ENCODE measurements around the gene GOLGA6L7.
"Not testable (repeated sequence)": the region's sequence is repeated elsewhere in the genome, so short reads cannot be mapped to it uniquely, and the experiment has no call there.

The GOLGA6L7 gene

DNA sequence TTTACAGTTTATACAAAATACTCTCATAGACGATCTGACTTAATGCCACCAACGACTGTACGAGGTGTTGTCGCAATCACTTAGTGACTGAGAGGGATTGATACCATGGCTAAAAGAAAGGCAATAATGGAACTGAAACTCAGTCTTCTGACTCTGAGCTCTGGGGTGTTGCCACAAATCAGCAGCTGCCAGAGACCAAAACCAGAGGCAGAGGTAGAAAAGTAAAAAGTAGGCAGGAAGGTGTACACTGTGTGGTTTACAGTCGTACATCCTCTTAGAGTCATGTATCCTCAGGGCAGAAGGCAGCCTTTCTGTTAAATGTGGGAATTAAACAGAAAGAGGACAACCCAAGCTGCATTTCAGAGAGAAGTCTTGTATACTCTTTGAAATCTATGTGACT is 1.2 kb downstream of the GOLGA6L7 start:
- H3K23ac ChIP-seq (ENCODE audit: low read length); H3K4me1 ChIP-seq (ENCODE audit: control insufficient read depth, low read depth, low read length); H3K56ac ChIP-seq (ENCODE audit: low read length); H3K4me3 ChIP-seq (ENCODE audit: low read length); H2BK15ac ChIP-seq (replicated peaks; ENCODE audit: low read depth); H3K4me2 ChIP-seq (ENCODE audit: low read length); H2AK5ac ChIP-seq (ENCODE audit: low read length); H3K18ac ChIP-seq (ENCODE audit: low read length); H3K27ac ChIP-seq (ENCODE audit: low read depth, low read length); DNase-seq; H3K27me3 ChIP-seq (ENCODE audit: insufficient read depth, low read length, poor library complexity); H2BK120ac ChIP-seq (ENCODE audit: low read depth, low read length); H2BK5ac ChIP-seq (ENCODE audit: low read length); H3K79me1 ChIP-seq (ENCODE audit: low read length); H3K4ac ChIP-seq (ENCODE audit: low read depth, low read length); H4K8ac ChIP-seq (ENCODE audit: low read depth, low read length); H3K36me3 ChIP-seq (ENCODE audit: control insufficient read depth, insufficient read depth, low read length); H3K79me2 ChIP-seq (ENCODE audit: control insufficient read depth, insufficient read depth, low read length); H4K5ac ChIP-seq (ENCODE audit: low read length); H3K9ac ChIP-seq (ENCODE audit: low read length): not testable (repeated sequence)
- no CpG with 5 or more reads among the region's 5 CpGs for WGBS (ENCODE audit: extremely low coverage, insufficient coverage, low lambda C conversion rate)

DNA sequence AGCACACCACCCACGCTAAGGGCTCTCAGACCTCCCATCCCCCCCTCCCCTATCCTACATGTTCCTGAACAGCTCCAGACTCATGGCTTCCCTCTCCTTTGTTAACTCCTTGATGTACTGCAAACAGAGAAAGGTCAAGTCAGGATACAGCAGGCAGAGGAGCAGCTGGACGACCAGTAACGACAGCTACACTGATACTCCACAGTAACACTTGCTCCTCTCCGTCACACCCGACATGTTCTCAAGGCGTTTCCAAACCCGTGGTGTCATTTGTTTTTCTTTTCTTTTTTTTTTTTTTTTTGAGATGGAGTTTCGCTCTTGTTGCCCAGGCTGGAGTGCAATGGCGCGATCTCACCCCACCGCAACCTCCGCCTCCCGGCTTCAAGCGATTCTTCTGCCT is 4.3 kb downstream of the GOLGA6L7 start:
- not testable (repeated sequence) for DNase-seq; H3K79me1 ChIP-seq (ENCODE audit: low read length); H3K4me1 ChIP-seq (ENCODE audit: control insufficient read depth, low read depth, low read length); H3K4ac ChIP-seq (ENCODE audit: low read depth, low read length); H2AK5ac ChIP-seq (ENCODE audit: low read length); H3K4me3 ChIP-seq (ENCODE audit: low read length); H2BK15ac ChIP-seq (replicated peaks; ENCODE audit: low read depth); H3K4me2 ChIP-seq (ENCODE audit: low read length); H3K79me2 ChIP-seq (ENCODE audit: control insufficient read depth, insufficient read depth, low read length); H3K27ac ChIP-seq (ENCODE audit: low read depth, low read length); H4K5ac ChIP-seq (ENCODE audit: low read length); H2BK120ac ChIP-seq (ENCODE audit: low read depth, low read length); H3K56ac ChIP-seq (ENCODE audit: low read length); H4K8ac ChIP-seq (ENCODE audit: low read depth, low read length); H3K36me3 ChIP-seq (ENCODE audit: control insufficient read depth, insufficient read depth, low read length); H3K18ac ChIP-seq (ENCODE audit: low read length); H3K27me3 ChIP-seq (ENCODE audit: insufficient read depth, low read length, poor library complexity); H3K9ac ChIP-seq (ENCODE audit: low read length); H3K23ac ChIP-seq (ENCODE audit: low read length); H2BK5ac ChIP-seq (ENCODE audit: low read length)
- no CpG with 5 or more reads among the region's 14 CpGs for WGBS (ENCODE audit: extremely low coverage, insufficient coverage, low lambda C conversion rate)

DNA sequence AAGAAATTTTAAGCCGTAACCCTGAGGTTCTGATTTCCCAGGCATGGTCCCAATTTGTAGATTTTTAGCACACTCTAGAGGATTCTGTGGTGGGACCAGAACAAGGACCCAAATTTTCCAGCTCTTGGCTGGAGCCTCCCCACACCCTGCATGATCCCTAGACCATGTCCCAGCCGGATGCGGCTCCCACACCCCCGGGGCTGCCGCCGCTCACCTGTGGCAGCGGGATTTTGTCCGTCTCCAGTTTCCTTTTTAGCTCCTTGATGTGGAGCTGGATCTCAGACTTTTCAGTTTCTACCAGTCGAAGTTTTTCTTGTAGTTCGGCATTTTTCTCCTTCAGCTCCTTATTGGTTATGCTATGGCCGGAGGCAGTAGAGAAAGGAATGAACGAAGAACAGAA is 4.9 kb downstream of the GOLGA6L7 start:
- H3K79me1 ChIP-seq (ENCODE audit: low read length); H2BK5ac ChIP-seq (ENCODE audit: low read length); H3K9ac ChIP-seq (ENCODE audit: low read length); H2AK5ac ChIP-seq (ENCODE audit: low read length); H3K18ac ChIP-seq (ENCODE audit: low read length); H3K27me3 ChIP-seq (ENCODE audit: insufficient read depth, low read length, poor library complexity); H3K23ac ChIP-seq (ENCODE audit: low read length); H3K27ac ChIP-seq (ENCODE audit: low read depth, low read length); H3K4me2 ChIP-seq (ENCODE audit: low read length); H3K56ac ChIP-seq (ENCODE audit: low read length); H4K8ac ChIP-seq (ENCODE audit: low read depth, low read length); H3K4me3 ChIP-seq (ENCODE audit: low read length); H3K4me1 ChIP-seq (ENCODE audit: control insufficient read depth, low read depth, low read length); H2BK15ac ChIP-seq (replicated peaks; ENCODE audit: low read depth); H3K36me3 ChIP-seq (ENCODE audit: control insufficient read depth, insufficient read depth, low read length); H3K79me2 ChIP-seq (ENCODE audit: control insufficient read depth, insufficient read depth, low read length); H3K4ac ChIP-seq (ENCODE audit: low read depth, low read length); DNase-seq; H2BK120ac ChIP-seq (ENCODE audit: low read depth, low read length); H4K5ac ChIP-seq (ENCODE audit: low read length): not testable (repeated sequence)
- WGBS (ENCODE audit: extremely low coverage, insufficient coverage, low lambda C conversion rate), result no CpG with 5 or more reads among the region's 12 CpGs

- not testable (repeated sequence) for H3K18ac ChIP-seq (ENCODE audit: low read length); H2AK5ac ChIP-seq (ENCODE audit: low read length); H3K9ac ChIP-seq (ENCODE audit: low read length); H3K23ac ChIP-seq (ENCODE audit: low read length); H3K4me3 ChIP-seq (ENCODE audit: low read length); H3K4me1 ChIP-seq (ENCODE audit: control insufficient read depth, low read depth, low read length); H2BK15ac ChIP-seq (replicated peaks; ENCODE audit: low read depth); H3K4me2 ChIP-seq (ENCODE audit: low read length); H3K27ac ChIP-seq (ENCODE audit: low read depth, low read length); H3K79me2 ChIP-seq (ENCODE audit: control insufficient read depth, insufficient read depth, low read length); H3K4ac ChIP-seq (ENCODE audit: low read depth, low read length); H3K36me3 ChIP-seq (ENCODE audit: control insufficient read depth, insufficient read depth, low read length); H2BK5ac ChIP-seq (ENCODE audit: low read length); H3K56ac ChIP-seq (ENCODE audit: low read length); H4K8ac ChIP-seq (ENCODE audit: low read depth, low read length); H3K79me1 ChIP-seq (ENCODE audit: low read length); DNase-seq; H4K5ac ChIP-seq (ENCODE audit: low read length); H2BK120ac ChIP-seq (ENCODE audit: low read depth, low read length); H3K27me3 ChIP-seq (ENCODE audit: insufficient read depth, low read length, poor library complexity)
- WGBS (ENCODE audit: extremely low coverage, insufficient coverage, low lambda C conversion rate), result no CpG with 5 or more reads among the region's 11 CpGs
Observed at GRCh38 chr15:28842210-28842609, 6.2 kb downstream of the GOLGA6L7 start.

- not testable (repeated sequence) for H3K79me2 ChIP-seq (ENCODE audit: control insufficient read depth, insufficient read depth, low read length); H4K5ac ChIP-seq (ENCODE audit: low read length); DNase-seq; H3K4me2 ChIP-seq (ENCODE audit: low read length); H3K79me1 ChIP-seq (ENCODE audit: low read length); H4K8ac ChIP-seq (ENCODE audit: low read depth, low read length); H2AK5ac ChIP-seq (ENCODE audit: low read length); H3K36me3 ChIP-seq (ENCODE audit: control insufficient read depth, insufficient read depth, low read length); H2BK5ac ChIP-seq (ENCODE audit: low read length); H3K9ac ChIP-seq (ENCODE audit: low read length); H3K18ac ChIP-seq (ENCODE audit: low read length); H3K56ac ChIP-seq (ENCODE audit: low read length); H3K4ac ChIP-seq (ENCODE audit: low read depth, low read length); H3K4me3 ChIP-seq (ENCODE audit: low read length); H2BK15ac ChIP-seq (replicated peaks; ENCODE audit: low read depth); H2BK120ac ChIP-seq (ENCODE audit: low read depth, low read length); H3K4me1 ChIP-seq (ENCODE audit: control insufficient read depth, low read depth, low read length); H3K27me3 ChIP-seq (ENCODE audit: insufficient read depth, low read length, poor library complexity); H3K23ac ChIP-seq (ENCODE audit: low read length); H3K27ac ChIP-seq (ENCODE audit: low read depth, low read length)
- no CpG with 5 or more reads among the region's 9 CpGs for WGBS (ENCODE audit: extremely low coverage, insufficient coverage, low lambda C conversion rate)
Observed at GRCh38 chr15:28840285-28840684, 8.2 kb downstream of the GOLGA6L7 start.

GRCh38 chr15:28834957-28835585 is 13.4 kb downstream of the GOLGA6L7 start:
- not testable (repeated sequence) for H3K23ac ChIP-seq (ENCODE audit: low read length); H3K4me3 ChIP-seq (ENCODE audit: low read length); H3K27ac ChIP-seq (ENCODE audit: low read depth, low read length); H3K79me1 ChIP-seq (ENCODE audit: low read length); H4K5ac ChIP-seq (ENCODE audit: low read length); H3K18ac ChIP-seq (ENCODE audit: low read length); DNase-seq; H4K8ac ChIP-seq (ENCODE audit: low read depth, low read length); H3K36me3 ChIP-seq (ENCODE audit: control insufficient read depth, insufficient read depth, low read length); H2AK5ac ChIP-seq (ENCODE audit: low read length); H3K4me2 ChIP-seq (ENCODE audit: low read length); H3K4ac ChIP-seq (ENCODE audit: low read depth, low read length); H2BK120ac ChIP-seq (ENCODE audit: low read depth, low read length); H3K9ac ChIP-seq (ENCODE audit: low read length); H3K79me2 ChIP-seq (ENCODE audit: control insufficient read depth, insufficient read depth, low read length); H3K27me3 ChIP-seq (ENCODE audit: insufficient read depth, low read length, poor library complexity); H3K4me1 ChIP-seq (ENCODE audit: control insufficient read depth, low read depth, low read length); H2BK15ac ChIP-seq (replicated peaks; ENCODE audit: low read depth); H3K56ac ChIP-seq (ENCODE audit: low read length); H2BK5ac ChIP-seq (ENCODE audit: low read length)
- WGBS (ENCODE audit: extremely low coverage, insufficient coverage, low lambda C conversion rate), result no CpG with 5 or more reads among the region's 10 CpGs
